OCI-LY3 (cell line): ENCODE results near the gene CD300LB.

ENCODE experiments used
- H2AFZ ChIP-seq: fragments of 200-600, 300-600 bp; shearing (Covaris generic); 2 replicates; pipeline ENCODE4 v1.6.0; 2014; ENCODE audit warnings: antibody characterized with exemption, low read depth, low read length
- H3K27ac ChIP-seq: fragments of 200-600, 300-600 bp; sonication (generic); 2 replicates; pipeline ENCODE4 v1.5.1; 2014; ENCODE audit warnings: mild to moderate bottlenecking, low read length, moderate library complexity, mixed read lengths
- H3K27me3 ChIP-seq: fragments of 200-600, 300-600 bp; sonication (generic); 2 replicates; pipeline ENCODE4 v1.6.1; 2014; ENCODE audit warnings: low read depth, low read length, mixed read lengths
- H3K36me3 ChIP-seq: fragments of 200-600, 300-600 bp; sonication (generic); replicated peaks from 2 replicates; pipeline ENCODE3; 2014; ENCODE audit warnings: low read depth, low read length, mixed read lengths
- H3K4me1 ChIP-seq: fragments of 300-600, 200-600 bp; sonication (generic); 2 replicates; pipeline ENCODE4 v1.6.1; 2014; ENCODE audit warnings: low read length, mixed read lengths
- H3K4me2 ChIP-seq: fragments of 200-600, 300-600 bp; sonication (generic); 2 replicates; pipeline ENCODE4 v1.6.1; 2014; ENCODE audit warnings: low read length, mixed read lengths
- H3K4me3 ChIP-seq: fragments of 300-600, 200-600 bp; sonication (generic); 2 replicates; pipeline ENCODE4 v1.5.1; 2014; ENCODE audit warnings: antibody characterized with exemption, mild to moderate bottlenecking, low read length, moderate library complexity
- H3K79me2 ChIP-seq: fragments of 300-600, 200-600 bp; shearing (Covaris generic); 2 replicates; pipeline ENCODE4 v1.6.1; 2014; ENCODE audit warnings: mild to moderate bottlenecking, low read length, mixed read lengths
- H3K9ac ChIP-seq: fragments of 300-600, 200-600 bp; shearing (Covaris generic); 2 replicates; pipeline ENCODE4 v1.6.0; 2014; ENCODE audit warnings: mild to moderate bottlenecking, low read length, moderate library complexity
- H3K9me3 ChIP-seq: fragments of 200-600, 300-600 bp; shearing (Covaris generic); 2 replicates; pipeline ENCODE4 v1.6.1; 2014; ENCODE audit warnings: low read length, mixed read lengths; ENCODE audit not compliant: insufficient read depth
- H4K20me1 ChIP-seq: fragments of 200-600, 300-600 bp; sonication (generic); 2 replicates; pipeline ENCODE4 v1.6.1; 2016; ENCODE audit warnings: low read length, mixed read lengths; ENCODE audit not compliant: insufficient read depth
- EZH2phosphoT487 ChIP-seq: fragments of 200-600 bp; shearing (Covaris generic); IDR thresholded peaks from 2 replicates; pipeline ENCODE4 v1.6.1; 2018; ENCODE audit warnings: antibody characterized with exemption, mixed run types, low read depth
- TF ChIP-seq, protein P1 (sequence below): fragments of 200-600, 300-600 bp; sonication (generic); IDR thresholded peaks from 2 replicates; pipeline ENCODE4 v1.5.1; 2014; ENCODE audit warnings: antibody characterized with exemption, low read length, low read depth

Gene CD300LB

DNA sequence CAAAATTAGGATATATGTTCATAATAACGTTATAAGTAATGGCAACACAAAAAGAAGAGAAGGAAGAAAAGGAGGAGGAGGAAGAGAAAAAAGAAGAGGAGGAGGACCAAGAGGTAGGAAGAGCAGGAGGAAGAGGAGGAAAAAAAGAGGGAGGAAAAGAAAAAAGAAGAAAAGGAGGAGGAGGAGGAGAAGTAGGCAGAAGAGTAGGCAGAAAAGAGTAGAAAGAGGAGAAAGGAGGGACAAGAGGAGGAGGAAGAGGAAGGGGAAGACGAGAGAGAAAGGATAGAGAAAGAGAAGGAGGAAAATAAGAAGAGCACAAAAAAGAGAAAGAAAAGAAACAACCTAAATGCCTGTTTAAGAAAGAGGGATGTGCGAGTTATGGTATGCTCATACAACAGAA lies 5.6 kb upstream of the CD300LB start:
- no peaks in the 10 kb centered on the region for H3K9me3 ChIP-seq
- H4K20me1 ChIP-seq, result no peaks in the 10 kb centered on the region
- H3K9ac ChIP-seq, result no peak overlapping the region
- H3K79me2 ChIP-seq, result no peaks in the 10 kb centered on the region
- peaks cover 31% of the 10 kb centered on the region for H3K27me3 ChIP-seq
- peaks cover 6% of the 10 kb centered on the region for H3K4me1 ChIP-seq
- H3K4me2 ChIP-seq, result no peak overlapping the region
- no peak overlapping the region for H3K27ac ChIP-seq
- no peak for TF ChIP-seq EZH2phosphoT487
- TF ChIP-seq, protein P1, sequence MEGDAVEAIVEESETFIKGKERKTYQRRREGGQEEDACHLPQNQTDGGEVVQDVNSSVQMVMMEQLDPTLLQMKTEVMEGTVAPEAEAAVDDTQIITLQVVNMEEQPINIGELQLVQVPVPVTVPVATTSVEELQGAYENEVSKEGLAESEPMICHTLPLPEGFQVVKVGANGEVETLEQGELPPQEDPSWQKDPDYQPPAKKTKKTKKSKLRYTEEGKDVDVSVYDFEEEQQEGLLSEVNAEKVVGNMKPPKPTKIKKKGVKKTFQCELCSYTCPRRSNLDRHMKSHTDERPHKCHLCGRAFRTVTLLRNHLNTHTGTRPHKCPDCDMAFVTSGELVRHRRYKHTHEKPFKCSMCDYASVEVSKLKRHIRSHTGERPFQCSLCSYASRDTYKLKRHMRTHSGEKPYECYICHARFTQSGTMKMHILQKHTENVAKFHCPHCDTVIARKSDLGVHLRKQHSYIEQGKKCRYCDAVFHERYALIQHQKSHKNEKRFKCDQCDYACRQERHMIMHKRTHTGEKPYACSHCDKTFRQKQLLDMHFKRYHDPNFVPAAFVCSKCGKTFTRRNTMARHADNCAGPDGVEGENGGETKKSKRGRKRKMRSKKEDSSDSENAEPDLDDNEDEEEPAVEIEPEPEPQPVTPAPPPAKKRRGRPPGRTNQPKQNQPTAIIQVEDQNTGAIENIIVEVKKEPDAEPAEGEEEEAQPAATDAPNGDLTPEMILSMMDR, result no peak
- H3K36me3 ChIP-seq, result no peaks in the 10 kb centered on the region
- H3K4me3 ChIP-seq, result no peak overlapping the region
- no peak overlapping the region for H2AFZ ChIP-seq

DNA sequence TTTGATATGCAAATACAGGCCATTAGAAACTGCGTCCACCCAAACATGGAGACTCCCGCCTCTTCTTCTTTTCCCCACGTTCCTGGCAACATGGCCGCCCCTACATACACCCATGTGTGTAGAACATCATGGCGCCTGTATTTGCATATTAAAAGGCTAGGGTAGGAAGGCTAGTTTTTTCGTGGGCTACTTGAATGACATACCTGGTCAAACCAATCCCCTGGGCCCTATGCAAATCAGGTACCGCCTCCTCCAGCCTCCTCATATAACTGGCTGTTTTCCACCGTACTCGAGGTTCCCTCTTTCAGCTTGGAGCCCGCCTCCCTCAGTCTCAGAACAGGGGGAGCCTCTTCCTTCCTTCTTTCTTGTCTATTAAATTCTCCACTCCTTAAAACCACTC lies 840 bp upstream of the CD300LB start:
- no peaks in the 10 kb centered on the region for H4K20me1 ChIP-seq
- no peak overlapping the region for H2AFZ ChIP-seq
- H3K4me2 ChIP-seq, result peak overlapping the region; percentile 40
- H3K27me3 ChIP-seq, result peaks cover 22% of the 10 kb centered on the region
- no peaks in the 10 kb centered on the region for H3K79me2 ChIP-seq
- TF ChIP-seq, protein P1, result no peak
- no peak for TF ChIP-seq EZH2phosphoT487
- H3K9me3 ChIP-seq, result no peaks in the 10 kb centered on the region
- H3K4me1 ChIP-seq, result peaks cover 23% of the 10 kb centered on the region
- H3K27ac ChIP-seq, result no peak overlapping the region
- H3K9ac ChIP-seq, result no peak overlapping the region
- H3K36me3 ChIP-seq, result no peaks in the 10 kb centered on the region
- 0 out of 2 replicates have a peak overlapping the region, but pooled peaks have one; percentile 1 for H3K4me3 ChIP-seq

DNA sequence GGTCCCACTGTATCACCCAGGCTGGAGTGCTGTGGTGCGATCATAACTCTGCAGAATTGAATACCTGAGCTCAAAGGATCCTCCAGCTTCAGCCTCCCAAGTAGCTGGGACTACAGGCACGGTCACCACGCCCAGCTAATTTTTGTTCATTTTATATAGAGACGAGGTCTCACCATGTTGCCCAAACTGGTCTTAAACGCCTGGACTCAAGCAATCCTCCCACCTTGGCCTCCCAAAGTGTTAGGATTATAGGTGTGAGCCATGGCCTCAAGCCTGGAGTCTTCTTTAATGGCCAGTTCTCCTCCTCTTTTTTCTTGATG lies 484 bp downstream of the CD300LB start:
- Histone ChIP-seq H3K4me2 (no peak overlapping the region), H3K9ac (no peak overlapping the region), H3K4me3 (no peak overlapping the region), H4K20me1 (no peaks in the 10 kb centered on the region), H3K9me3 (no peaks in the 10 kb centered on the region), H3K27me3 (peaks cover 24% of the 10 kb centered on the region), H3K79me2 (no peaks in the 10 kb centered on the region), H3K27ac (no peak overlapping the region), H3K4me1 (peaks cover 23% of the 10 kb centered on the region), H2AFZ (no peak overlapping the region), H3K36me3 (no peaks in the 10 kb centered on the region)
- no peak for TF ChIP-seq EZH2phosphoT487
- TF ChIP-seq, protein P1, result no peak

DNA sequence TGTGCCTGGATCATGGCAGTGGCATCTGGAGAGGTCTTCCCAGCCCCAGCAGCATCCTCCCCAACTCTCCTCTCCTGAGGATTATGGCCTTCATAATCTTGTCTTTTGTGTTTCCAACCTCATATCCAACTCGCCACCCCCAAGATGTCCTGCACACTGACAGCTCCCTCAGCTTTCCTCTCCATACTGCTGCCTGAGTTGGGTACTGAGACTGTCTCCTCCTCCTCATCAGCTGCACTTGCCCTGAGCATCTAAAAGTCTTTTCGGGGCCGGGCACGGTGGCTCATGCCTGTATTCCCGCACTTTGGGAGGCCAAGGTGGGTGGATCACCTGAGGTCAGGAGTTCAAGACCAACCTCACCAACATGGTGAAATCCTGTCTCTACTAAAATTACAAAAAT lies 2.0 kb downstream of the CD300LB start:
- Histone ChIP-seq H3K4me2 (no peak overlapping the region), H3K79me2 (no peaks in the 10 kb centered on the region), H3K9me3 (no peaks in the 10 kb centered on the region), H3K27me3 (peaks cover 17% of the 10 kb centered on the region), H4K20me1 (no peaks in the 10 kb centered on the region), H2AFZ (no peak overlapping the region), H3K27ac (no peak overlapping the region), H3K4me1 (peaks cover 23% of the 10 kb centered on the region), H3K4me3 (no peak overlapping the region), H3K9ac (no peak overlapping the region), H3K36me3 (no peaks in the 10 kb centered on the region)
- no peak for TF ChIP-seq EZH2phosphoT487
- TF ChIP-seq, protein P1, result no peak
